Bronchial epithelial cell (primary cell): ENCODE results near the gene TP53. TPM values are rescaled to one million over a fixed set of nuclear protein-coding genes. Genes with fewer than 3 reads are reported as not detected.
A peak's percentile ranks its signal among the peaks of the same experiment; 100 is the strongest.

ENCODE experiments used
- DNase-seq: peaks from one replicate; pipeline ENCODE4 v3.0.0-alpha.2; 2010; ENCODE audit warnings: low read depth
- FAIRE-seq: peaks from 2 replicates; lab custom pipeline; 2011; peaks lifted over from hg19 to GRCh38; lab: Jason Lieb, UNC
- H3K27me3 ChIP-seq: 2 replicates; pipeline ENCODE4 v1.5.1; 2011; ENCODE audit warnings: low read length; ENCODE audit not compliant: control insufficient read depth, insufficient read depth
- H3K36me3 ChIP-seq: 2 replicates; pipeline ENCODE4 v1.5.1; 2011; ENCODE audit warnings: low read length; ENCODE audit not compliant: control insufficient read depth, insufficient read depth
- H3K4me3 ChIP-seq: 2 replicates; pipeline ENCODE4 v1.5.1; 2011; ENCODE audit warnings: mild to moderate bottlenecking, low read depth, low read length, control low read depth
- total RNA-seq: library from RNA; depleted of rRNA; stranded (reverse); fragments of >200 nt; gene quantifications from 2 replicates; pipeline ENCODE4 v1.2.1, GENCODE V29; 2014
- TF ChIP-seq, protein P1 (sequence below): IDR thresholded peaks from 2 replicates; pipeline ENCODE4 v1.5.1; 2011; ENCODE audit warnings: mild to moderate bottlenecking, moderate library complexity, low read length, control low read depth, inconsistent platforms; ENCODE audit not compliant: insufficient read depth, severe bottlenecking

The TP53 gene
- total RNA-seq, 1 donor from 2014 or later = 9.2 TPM

DNA sequence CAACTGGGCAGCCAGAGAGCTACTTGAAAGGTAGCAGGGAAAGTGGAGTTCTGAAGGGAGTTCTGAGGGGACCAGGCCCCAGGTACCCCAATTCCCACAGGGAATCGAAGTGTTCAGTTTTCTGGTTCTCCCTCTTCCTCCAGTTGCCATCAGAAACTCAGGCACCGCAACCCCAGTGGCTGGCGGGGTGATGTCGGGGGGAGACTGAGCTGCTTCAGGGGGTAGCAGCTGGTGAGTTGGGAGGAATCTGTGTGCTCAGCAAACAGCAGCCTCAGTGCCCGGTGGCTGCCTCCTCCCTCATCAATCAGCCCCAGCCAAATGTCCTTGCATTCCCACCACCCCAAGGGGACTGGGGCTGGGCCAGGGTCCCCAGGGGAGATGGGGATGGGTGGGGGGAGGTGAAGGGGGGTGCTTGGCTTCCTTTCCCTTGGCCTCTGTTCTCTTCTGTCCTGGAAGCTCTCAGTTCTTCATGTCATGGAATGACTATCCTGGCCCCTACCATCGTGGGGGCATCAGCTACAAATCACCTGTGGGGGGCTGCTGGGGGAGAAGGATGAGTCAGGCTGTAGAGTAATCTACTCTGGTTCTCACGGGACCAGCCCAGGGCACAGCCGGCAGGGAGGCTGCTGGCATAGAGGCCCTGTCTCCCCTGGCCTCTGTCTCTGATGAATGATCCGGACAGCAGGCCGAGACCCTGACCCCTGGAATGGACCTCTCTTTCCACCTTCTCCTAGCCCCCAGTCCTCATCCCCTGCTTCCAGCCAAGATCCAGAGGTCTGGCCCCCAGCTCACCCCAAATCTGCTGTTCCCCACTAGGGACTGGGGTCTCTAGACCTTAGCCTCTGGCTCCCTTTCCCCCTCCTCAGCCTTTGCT, 27.7 kb upstream of the TP53 start:
- TF ChIP-seq, protein P1, sequence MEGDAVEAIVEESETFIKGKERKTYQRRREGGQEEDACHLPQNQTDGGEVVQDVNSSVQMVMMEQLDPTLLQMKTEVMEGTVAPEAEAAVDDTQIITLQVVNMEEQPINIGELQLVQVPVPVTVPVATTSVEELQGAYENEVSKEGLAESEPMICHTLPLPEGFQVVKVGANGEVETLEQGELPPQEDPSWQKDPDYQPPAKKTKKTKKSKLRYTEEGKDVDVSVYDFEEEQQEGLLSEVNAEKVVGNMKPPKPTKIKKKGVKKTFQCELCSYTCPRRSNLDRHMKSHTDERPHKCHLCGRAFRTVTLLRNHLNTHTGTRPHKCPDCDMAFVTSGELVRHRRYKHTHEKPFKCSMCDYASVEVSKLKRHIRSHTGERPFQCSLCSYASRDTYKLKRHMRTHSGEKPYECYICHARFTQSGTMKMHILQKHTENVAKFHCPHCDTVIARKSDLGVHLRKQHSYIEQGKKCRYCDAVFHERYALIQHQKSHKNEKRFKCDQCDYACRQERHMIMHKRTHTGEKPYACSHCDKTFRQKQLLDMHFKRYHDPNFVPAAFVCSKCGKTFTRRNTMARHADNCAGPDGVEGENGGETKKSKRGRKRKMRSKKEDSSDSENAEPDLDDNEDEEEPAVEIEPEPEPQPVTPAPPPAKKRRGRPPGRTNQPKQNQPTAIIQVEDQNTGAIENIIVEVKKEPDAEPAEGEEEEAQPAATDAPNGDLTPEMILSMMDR = no peak
- FAIRE-seq (no peak), DNase-seq (no peak)
- no peaks in the 10 kb centered on the region for H3K36me3 ChIP-seq
- peaks cover 4% of the 10 kb centered on the region for H3K27me3 ChIP-seq
- H3K4me3 ChIP-seq = no peak overlapping the region

DNA sequence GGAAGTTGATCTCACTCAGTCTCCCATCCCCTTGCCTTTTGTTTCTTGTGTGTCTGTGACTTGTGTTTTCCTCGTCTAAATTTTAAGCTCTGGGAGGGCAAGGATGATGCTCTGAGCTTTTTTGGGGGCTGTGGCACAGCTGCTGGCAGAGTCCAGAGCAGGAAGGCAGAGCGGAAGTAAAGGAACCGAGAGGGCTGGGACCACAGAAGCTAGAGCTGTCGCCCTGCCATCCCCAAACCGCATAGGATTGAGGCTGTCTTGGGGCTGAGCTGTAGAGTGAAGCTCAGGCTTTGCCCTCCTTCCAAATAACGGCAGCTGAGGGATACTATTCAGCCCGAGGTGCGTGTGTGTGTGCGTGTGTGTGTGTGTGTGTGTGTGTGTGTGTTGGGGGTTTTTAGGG, 26.5 kb upstream of the TP53 start:
- no peaks in the 10 kb centered on the region for H3K27me3 ChIP-seq
- no peak for FAIRE-seq
- TF ChIP-seq, protein P1 = no peak
- H3K4me3 ChIP-seq = no peak overlapping the region
- DNase-seq = no peak
- H3K36me3 ChIP-seq = no peaks in the 10 kb centered on the region

DNA sequence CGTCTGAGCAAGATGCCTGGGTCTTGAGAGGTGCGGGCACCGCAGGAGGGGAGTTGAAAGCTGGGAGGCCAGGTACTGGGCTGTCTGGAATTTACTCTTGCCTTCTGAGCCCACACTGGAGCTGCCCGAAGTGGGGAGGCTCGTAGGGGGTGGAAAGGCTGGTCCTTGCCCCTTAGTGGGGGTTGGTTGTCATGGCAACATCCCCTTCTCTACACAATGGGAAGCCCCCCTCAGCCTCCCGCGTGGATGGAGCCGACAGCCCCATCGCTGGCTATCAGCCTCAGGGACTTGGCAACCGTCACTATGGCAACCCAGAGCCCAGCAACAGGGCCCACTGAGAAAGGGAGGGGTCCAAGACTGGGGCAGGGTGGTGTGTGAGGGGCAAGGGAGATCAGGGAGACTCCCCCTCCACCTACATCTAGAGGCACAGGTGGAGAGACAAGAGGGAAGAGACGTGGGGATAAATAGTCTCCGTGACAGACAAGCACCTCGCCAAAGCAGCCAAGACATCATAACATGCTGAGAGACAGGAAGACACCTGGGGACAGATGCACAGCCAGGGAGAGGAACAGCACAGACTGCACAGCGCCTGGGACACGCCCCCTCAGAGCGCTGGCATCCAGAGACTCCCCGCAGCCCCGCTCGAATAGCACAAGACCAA, 25.0 kb upstream of the TP53 start:
- no peaks in the 10 kb centered on the region for H3K27me3 ChIP-seq
- DNase-seq = no peak
- no peak for FAIRE-seq
- TF ChIP-seq, protein P1 = no peak
- no peaks in the 10 kb centered on the region for H3K36me3 ChIP-seq
- H3K4me3 ChIP-seq = no peak overlapping the region

DNA sequence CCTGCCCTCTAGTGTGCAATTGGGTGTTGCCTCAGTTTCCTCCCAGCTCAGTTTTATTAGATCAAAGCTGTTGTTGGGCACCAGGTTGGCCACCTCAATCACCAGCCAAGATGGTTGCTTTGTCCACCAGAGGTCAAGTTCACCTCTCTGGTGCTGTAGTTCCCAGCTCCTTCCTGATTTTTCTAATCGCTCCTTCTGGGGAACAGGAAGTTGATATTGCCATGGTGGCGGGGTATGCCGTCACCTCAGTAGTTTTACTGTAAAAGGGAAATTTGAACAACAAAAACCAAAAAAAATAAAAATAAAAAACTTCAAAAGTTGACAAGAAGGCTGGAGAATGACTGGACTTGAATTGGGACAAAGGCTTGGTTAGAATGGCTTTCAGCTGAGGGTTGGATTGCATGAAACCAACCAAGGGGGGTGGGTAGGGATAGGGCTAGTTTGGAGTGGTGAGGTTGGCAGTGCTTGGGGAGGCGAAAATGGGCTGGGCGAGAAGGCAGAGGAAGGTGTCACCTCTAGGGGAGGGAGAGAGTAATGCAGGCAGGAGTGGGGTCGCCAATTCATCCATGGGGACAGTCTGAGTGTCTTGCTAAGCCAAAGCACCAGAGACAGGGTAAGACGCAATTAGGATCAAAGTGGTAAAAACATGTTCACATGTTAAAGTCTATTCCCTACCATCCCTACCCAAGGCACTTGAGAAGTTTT, 23.9 kb upstream of the TP53 start:
- no peaks in the 10 kb centered on the region for H3K36me3 ChIP-seq
- DNase-seq (no peak), FAIRE-seq (peak; percentile 60)
- peaks cover 4% of the 10 kb centered on the region for H3K27me3 ChIP-seq
- TF ChIP-seq, protein P1 = peak; percentile 16
- no peak overlapping the region for H3K4me3 ChIP-seq

DNA sequence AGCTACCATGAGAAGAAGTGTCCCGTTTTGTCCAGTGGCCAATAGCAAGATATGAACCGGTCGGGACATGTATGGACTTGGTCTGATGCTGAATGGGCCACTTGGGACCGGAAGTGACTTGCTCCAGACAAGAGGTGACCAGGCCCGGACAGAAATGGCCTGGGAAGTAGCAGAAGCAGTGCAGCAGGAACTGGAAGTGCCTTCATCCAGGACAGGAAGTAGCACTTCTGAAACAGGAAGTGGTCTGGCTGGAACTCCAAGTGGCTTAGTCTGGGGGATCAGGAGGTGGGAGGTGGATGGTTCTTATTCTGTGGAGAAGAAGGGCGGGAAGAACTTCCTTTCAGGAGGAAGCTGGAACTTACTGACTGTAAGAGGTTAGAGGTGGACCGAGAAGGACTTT, 23.0 kb upstream of the TP53 start:
- H3K36me3 ChIP-seq = no peaks in the 10 kb centered on the region

More for the DNA sequence above, 23.0 kb upstream of the TP53 start:
- DNase-seq (no peak), FAIRE-seq (no peak)
- TF ChIP-seq, protein P1 = no peak
- Histone ChIP-seq H3K27me3 (peaks cover 13% of the 10 kb centered on the region), H3K4me3 (no peak overlapping the region)
